H7 (cell line): ENCODE data around the gene ANKRD1. TPM values are rescaled to one million over a fixed set of nuclear protein-coding genes. Genes with fewer than 3 reads are reported as not detected.

Experiments used
- DNase-seq: peaks from one replicate; pipeline ENCODE4 v3.0.0; 2012
- H3K27me3 ChIP-seq: 2 replicates; pipeline ENCODE4 v1.6.0; 2011; ENCODE audit warnings: mild to moderate bottlenecking, low read length; ENCODE audit not compliant: control insufficient read depth, insufficient read depth
- H3K36me3 ChIP-seq: replicated peaks from 2 replicates; pipeline ENCODE4 v1.5.1; 2011; ENCODE audit warnings: low read length; ENCODE audit not compliant: control insufficient read depth, insufficient read depth
- H3K4me3 ChIP-seq: 2 replicates; pipeline ENCODE4 v1.5.1; 2011; ENCODE audit warnings: low read depth, mild to moderate bottlenecking, control low read depth, low read length, moderate library complexity; ENCODE audit not compliant: insufficient read depth
- total RNA-seq: library from RNA; depleted of rRNA; stranded (reverse); fragments of >200 nt; shearing (Covaris generic); gene quantifications from 2 replicates; pipeline ENCODE4 v1.2.3, GENCODE V29; 2014

The ANKRD1 gene
- total RNA-seq, 1 experiment from 2014 or later: 1.3 TPM

DNA sequence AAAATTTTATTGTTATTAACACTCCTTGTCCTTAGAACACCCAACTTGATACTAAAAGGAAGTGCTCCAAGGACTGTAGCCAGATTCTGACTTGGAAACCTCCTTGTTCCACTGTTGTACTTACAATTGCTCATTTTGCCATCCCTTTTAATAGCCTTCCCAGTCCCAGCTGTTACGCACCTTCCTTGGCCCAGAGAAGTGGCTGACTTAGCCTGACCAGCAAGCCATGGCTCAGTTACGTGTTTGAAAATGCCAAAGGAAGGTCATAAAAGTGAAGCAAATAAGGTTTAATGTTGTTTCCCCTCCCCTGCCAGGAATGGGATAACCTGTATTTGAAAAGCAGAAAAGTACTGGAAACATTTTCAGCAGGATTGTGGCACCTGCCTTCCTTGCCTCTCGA, 3.7 kb upstream of the ANKRD1 start:
- peaks cover 97% of the 10 kb centered on the region for H3K27me3 ChIP-seq

DNA sequence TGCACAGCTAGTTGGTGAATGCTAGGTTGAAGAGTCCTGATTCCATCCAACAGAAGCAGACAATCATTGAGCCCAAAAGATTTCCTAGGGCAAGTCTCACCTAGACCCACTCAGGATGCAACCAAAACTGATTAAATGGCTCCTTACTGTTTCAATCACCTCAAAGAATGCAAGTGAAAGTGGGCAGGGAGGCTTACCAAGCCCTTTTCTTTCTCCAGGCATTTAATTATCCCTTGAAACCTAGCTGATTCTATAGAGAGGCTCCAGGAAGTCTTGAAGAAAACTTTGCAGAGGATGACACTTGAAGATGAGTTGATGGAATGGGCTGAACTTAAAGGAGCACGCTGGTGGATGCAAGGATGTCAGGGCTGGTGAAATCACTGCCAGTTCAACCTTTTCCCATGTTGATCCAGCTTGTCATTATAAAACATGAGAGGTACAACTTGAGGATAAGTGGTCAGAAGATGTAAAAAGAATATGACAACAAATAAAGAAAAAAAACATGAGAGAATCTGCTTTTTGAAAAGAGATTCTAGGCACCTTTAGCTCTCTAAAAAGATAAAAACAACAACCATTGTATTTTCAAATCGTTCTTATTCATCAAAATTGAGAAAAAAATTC, 2.3 kb upstream of the ANKRD1 start:
- peaks cover 93% of the 10 kb centered on the region for H3K27me3 ChIP-seq
- H3K36me3 ChIP-seq: no peaks in the 10 kb centered on the region
- no peak overlapping the region for H3K4me3 ChIP-seq
- no peak for DNase-seq

More for the DNA sequence above, 3.7 kb upstream of the ANKRD1 start:
- no peak overlapping the region for H3K4me3 ChIP-seq
- no peaks in the 10 kb centered on the region for H3K36me3 ChIP-seq
- no peak for DNase-seq

DNA sequence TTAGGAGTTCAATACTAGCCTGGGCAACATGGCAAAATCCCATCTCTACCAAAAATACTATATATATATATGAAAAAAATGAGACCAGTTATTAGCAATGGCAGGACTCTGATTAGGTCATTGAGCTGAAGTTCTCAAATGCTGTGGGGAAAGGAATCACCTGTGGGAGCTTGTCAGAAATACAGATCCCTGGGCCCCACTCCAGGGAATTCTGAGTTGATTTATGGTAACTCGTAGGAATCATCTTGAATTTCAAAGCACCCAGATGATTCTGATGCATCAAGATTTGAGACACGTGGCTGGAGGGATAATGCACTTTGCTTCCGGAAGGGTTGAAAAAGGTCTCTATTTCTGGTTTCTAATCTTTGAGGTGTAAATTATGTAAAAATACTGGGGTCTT, 1.0 kb upstream of the ANKRD1 start:
- Histone ChIP-seq H3K4me3 (no peak overlapping the region), H3K27me3 (peaks cover 89% of the 10 kb centered on the region), H3K36me3 (no peaks in the 10 kb centered on the region)

DNA sequence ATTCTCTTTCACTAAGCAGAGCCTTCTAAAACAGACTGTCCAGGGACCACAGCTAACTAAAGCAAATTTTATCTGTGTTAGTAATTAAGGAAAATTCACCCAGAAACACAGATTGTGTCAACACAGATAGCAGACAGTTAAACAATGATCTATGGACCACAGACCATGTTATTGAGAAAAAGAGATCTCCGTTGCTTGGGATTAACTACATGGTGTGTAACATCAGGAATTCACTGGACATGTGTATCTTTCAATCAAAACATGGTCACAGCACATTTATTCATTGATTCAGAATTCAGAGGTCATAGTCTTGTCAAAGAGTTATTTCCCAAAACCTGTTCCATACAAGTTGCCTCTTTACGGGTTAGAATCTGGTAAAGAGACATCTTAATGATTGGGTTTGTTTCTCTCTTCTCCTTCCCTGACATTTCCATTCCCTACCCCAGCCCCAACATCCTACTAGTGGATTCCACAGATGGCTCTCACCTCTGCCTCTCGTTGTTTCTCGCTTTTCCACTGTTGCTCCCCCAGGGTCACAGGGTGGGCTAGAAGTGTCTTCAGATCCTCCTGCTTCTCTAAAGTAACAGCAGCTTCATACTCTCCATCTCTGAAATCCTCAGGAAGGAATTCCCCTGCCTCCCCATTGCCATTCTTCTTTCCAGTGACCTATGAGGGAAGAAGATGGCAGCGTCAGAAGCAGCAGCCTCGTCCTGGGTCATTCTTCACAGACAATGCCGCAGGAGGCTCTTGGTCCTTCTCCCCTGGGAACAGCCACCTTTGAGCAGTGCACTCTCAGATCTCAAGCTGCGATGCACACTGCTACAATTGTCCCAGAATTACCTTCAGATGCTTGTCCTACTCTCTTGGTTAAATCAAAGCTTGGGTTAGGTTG, 958 bp downstream of the ANKRD1 start:
- no peaks in the 10 kb centered on the region for H3K36me3 ChIP-seq
- H3K4me3 ChIP-seq: no peak overlapping the region
- DNase-seq: no peak
- H3K27me3 ChIP-seq: peaks cover 89% of the 10 kb centered on the region

More for the DNA sequence above, 1.0 kb upstream of the ANKRD1 start:
- no peak for DNase-seq

DNA sequence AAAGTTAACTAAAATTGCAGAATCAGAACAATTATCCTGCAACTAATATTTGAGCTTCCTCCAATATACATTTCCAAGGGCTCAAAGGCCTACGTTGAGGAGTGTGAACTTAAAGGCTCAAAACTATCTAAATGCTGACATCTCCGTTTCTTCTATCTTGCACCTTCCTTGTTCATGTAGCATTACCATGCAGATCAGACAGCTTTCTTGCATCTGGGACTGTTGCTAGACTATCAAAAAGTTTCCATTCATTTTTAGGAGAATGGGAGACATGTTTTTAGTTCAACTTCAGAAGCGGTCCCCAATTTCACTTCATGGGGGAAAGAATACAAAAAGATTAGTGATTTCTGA, 2.9 kb downstream of the ANKRD1 start:
- Histone ChIP-seq H3K4me3 (no peak overlapping the region), H3K27me3 (peaks cover 72% of the 10 kb centered on the region), H3K36me3 (no peaks in the 10 kb centered on the region)
- no peak for DNase-seq

DNA sequence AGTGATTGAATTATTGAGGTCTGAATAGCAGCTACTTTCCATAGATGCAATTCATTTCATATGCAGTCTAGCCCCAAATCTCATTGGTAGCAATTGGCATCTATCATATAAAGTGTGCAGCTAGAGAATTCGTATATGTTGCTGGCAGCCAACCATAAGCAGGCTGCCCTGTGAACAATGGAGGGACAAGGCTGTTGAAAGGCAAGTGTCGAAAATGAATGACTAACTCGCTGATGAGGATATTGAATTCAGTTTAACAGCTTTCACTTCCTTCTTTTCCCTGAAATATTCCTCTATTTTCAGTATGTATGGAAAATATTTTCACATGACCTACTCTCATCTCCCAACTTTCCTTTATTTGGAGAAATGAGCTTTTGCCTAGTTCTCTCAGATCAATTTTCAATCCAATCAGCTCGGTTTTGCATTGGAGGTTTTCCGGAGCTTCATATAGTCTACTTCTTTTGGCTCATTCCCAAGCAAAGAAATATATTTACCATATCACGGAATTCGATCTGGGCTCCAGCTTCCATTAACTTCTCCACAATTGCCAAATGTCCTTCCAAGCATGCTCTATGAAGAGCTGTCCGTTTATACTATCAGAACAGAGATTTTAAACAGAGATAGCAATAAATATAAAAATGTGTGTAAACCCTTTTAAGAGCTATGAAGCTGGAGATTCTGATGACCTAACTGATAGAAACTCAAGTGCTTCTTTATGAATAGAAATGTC, 3.5 kb downstream of the ANKRD1 start:
- no peak overlapping the region for H3K4me3 ChIP-seq
- no peaks in the 10 kb centered on the region for H3K36me3 ChIP-seq
- peaks cover 67% of the 10 kb centered on the region for H3K27me3 ChIP-seq
- no peak for DNase-seq

DNA sequence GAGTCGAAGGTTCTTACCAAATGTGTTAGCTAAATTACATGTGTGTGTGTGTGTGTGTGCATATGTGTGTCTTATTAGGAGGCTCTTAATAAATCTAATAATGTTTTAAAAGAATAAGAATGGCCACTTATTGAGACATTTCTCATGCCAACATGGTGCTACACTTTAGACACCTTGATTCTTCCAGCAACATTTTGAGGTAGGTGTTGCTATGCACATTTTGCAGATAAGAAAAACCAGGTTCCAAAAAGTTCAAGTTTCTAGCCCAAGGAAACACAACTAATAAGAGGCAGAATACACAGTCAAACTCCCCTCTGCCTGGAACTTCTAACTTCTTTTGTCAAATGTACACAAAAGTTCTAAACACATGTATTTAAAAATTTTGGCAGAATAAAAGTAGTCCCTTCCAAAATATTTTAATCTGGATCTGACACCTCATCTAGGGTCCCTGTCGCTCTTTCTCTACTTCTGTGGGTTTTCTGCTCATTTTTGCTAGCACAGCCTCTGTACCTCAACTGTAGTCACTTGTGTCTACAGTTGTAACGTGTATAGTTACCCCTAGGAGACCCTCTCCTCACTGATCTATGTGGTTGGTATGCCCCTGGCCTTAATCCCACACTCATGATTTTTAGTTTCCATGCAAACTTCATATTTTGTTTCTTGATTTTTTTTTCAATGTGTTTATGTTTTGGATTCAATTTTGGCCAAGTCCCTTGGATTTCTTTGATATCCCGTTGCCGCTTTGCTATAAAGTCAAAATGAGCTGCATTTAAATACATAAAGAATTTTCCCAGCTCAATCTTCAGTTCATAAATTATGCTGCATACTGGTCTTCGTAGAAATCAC, 4.3 kb downstream of the ANKRD1 start:
- H3K36me3 ChIP-seq: no peaks in the 10 kb centered on the region
- H3K27me3 ChIP-seq: peaks cover 59% of the 10 kb centered on the region
- no peak for DNase-seq
- H3K4me3 ChIP-seq: no peak overlapping the region

DNA sequence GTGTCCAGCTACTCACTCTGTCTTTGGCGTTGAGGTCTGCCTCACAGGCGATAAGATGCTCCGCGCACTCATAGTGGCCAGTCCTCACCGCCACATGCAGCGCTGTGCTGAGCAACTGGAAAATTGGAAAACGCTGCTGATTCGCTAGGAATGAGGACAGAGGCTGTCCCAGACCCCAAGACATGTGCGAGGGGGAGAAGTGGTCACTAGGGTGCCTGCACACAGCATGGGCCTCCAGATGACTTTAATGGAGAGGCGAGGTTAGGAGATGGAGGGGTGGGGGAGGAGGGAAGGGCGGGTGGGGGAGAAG, 5.2 kb downstream of the ANKRD1 start:
- H3K4me3 ChIP-seq: no peak overlapping the region

DNA sequence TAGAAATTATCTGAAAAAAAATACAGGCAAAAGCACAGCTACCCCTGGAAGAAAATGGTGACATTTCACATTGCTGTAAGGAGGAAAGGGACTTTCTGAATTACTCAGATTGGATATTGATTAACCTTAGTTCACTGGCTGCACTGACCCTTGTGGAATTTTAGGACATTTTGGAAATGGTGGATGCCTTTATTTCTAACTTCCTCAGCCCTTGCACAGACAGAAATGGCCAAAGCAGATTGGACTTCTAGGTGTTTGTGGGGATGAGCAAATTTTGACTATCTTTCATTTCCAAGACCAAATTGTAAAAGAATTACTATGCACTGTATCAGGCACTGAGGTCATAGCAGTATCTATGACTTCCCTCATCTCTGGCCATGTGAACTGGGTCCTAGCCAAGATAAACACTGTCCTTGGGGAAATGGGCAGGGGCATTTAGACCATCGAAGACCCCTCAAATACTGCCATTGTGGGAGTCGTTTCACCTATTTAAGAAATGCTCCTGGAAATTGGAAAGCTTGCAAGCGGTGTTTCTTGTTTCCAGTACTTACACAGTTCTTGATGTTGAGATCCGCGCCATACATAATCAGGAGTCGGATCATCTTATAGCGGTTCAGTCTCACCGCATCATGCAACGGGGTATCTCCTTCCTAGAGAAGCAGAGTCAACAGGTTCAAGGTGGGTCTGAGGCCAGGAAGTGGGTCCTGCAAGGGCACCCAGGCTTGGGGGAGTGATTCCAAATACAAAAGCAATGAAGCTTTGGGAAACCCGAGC, 5.7 kb downstream of the ANKRD1 start:
- H3K36me3 ChIP-seq: no peaks in the 10 kb centered on the region
- no peak overlapping the region for H3K4me3 ChIP-seq
- H3K27me3 ChIP-seq: peaks cover 45% of the 10 kb centered on the region
- DNase-seq: no peak

More for the DNA sequence above, 5.2 kb downstream of the ANKRD1 start:
- peaks cover 50% of the 10 kb centered on the region for H3K27me3 ChIP-seq
- no peak for DNase-seq
- no peaks in the 10 kb centered on the region for H3K36me3 ChIP-seq

DNA sequence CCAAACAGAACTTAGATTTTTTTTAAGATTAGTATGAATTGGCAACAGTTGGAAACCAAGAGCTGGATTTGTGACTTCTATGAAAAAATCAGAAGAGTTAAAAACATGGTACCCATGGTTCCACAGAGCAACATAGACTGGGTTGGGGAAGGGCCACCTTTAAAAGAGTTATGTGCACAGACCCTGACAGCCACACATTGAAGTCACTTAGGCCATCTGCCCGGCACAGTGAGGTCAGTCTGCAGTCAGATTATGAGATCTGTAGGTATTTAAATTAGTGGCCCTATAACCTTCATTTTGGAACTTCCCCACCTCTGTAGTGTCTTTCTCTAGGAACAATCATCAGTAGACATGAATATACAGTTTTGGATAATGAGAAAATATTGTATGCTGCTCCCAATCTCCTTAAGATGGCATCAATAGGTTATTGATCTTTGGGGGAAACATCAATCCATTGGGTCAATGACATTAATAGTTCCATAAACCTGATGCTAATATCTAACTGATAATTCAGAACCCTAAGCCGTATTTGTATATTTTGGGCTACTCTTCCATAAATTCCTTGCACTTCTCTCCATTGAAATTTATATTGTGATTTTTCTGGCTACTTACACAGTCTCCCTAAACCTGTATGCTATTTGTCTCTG, 7.0 kb downstream of the ANKRD1 start:
- DNase-seq: no peak
- H3K27me3 ChIP-seq: peaks cover 33% of the 10 kb centered on the region
- H3K36me3 ChIP-seq: no peaks in the 10 kb centered on the region
- no peak overlapping the region for H3K4me3 ChIP-seq

DNA sequence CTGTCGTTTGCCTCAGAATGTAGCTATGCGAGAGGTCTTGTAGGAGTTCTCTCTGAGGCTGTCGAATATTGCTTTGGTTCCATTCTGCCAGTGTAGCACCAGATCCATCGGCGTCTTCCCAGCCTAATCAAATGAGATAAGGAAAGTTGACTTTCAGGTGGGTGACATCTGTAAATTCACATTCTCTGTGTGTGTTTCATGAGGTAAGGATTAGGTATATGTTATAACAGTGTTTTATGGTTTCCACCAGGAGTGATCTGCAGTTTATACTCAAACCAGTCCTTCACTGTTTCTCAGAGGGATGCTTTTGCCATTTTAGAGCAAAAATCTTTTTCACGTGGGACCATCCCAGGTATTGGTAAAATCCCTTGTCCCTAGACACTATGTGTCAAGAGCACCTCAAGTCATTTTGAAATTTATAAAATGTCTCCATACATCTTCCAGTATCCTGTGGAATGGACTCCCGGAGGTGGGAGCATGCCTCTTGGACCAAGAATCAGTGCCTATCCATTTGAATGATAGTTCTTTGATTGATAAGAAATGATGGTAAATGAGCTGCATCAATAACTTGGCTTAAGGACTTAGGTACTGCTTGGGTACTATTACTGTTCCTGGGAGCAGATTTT, 7.9 kb downstream of the ANKRD1 start:
- H3K4me3 ChIP-seq: no peak overlapping the region
- H3K27me3 ChIP-seq: peaks cover 27% of the 10 kb centered on the region
- DNase-seq: no peak
- no peaks in the 10 kb centered on the region for H3K36me3 ChIP-seq

DNA sequence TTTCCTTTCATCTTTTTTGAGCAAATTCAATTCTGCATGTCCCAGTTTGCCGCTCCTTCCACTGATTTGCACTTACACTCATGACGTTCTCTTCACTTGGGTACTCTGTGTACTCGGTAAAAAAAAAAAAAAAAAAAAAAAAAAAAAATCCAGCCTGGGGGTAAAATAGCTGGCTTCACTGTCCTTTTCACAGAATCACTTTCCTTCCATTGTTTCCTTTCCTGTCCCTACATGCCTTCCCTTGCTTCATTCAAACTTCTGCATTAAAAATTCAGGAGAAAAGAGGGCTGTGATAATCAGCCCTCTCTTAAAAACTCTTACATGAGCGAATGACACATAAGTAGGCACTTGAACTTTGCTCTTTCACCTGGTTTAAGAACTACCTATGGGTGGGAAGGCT, 8.7 kb downstream of the ANKRD1 start:
- no peak overlapping the region for H3K4me3 ChIP-seq
- no peaks in the 10 kb centered on the region for H3K36me3 ChIP-seq
- H3K27me3 ChIP-seq: peaks cover 23% of the 10 kb centered on the region
- DNase-seq: no peak
